ENCODE results near the gene TMEM203.

DNA sequence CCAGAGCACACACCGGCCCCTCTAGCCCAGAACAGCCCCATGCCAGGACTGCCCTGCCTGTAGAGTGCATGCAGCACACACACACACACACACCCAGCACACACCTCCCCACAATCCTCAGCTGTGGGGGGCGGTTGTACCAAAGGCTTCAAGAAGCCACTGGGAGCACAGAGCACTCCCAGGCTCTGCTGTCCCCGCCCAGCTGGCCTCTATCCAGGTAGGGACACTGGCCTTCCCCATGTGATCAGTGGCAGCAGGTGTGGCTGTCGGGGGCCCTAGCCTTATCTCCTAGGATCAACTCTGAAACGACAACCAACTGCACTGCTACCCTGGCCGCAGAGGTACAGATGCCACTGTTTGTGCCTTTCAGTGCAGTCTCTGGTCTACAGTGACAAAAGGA is 19.1 kb downstream of the TMEM203 start:
- TF ChIP-seq, protein P1, sequence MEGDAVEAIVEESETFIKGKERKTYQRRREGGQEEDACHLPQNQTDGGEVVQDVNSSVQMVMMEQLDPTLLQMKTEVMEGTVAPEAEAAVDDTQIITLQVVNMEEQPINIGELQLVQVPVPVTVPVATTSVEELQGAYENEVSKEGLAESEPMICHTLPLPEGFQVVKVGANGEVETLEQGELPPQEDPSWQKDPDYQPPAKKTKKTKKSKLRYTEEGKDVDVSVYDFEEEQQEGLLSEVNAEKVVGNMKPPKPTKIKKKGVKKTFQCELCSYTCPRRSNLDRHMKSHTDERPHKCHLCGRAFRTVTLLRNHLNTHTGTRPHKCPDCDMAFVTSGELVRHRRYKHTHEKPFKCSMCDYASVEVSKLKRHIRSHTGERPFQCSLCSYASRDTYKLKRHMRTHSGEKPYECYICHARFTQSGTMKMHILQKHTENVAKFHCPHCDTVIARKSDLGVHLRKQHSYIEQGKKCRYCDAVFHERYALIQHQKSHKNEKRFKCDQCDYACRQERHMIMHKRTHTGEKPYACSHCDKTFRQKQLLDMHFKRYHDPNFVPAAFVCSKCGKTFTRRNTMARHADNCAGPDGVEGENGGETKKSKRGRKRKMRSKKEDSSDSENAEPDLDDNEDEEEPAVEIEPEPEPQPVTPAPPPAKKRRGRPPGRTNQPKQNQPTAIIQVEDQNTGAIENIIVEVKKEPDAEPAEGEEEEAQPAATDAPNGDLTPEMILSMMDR (IDR thresholded peaks at IDR 0.05 in 4 of 5, conservative IDR thresholded peaks at IDR 0.05 in 1 of 5): no peak
- no peak for TF ChIP-seq POLR2A (IDR thresholded peaks at IDR 0.05)

Measured in gastrocnemius medialis (tissue), 4 donors.